ENCODE results near the gene GLYR1. TPM values are rescaled to one million over a fixed set of nuclear protein-coding genes. Genes with fewer than 3 reads are reported as not detected.

Gene GLYR1
- total and polyA plus RNA-seq, 2 donors (not counting 3 experiments of a cell fraction or from before 2014, with no cell fraction given), result 47.9 to 107 TPM

DNA sequence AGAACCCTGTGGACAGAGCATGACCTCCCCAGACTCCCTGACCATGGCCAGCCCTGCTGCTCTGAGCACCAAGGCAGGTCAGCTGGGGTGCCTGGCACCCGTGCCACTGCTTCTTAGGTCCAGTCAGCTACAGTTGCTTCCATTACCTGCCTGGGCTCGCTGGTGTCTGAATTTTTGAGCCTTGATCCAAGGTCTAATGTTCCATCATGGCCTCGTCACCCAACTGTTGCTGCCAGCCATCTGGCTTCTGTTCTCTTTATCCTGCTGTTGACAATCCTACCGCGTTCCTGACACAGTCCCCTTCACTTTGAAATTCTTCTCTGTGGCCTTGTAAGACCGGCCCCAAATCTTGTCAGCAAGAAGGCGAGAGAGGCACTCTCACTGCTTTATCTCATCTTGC is 16.7 kb downstream of the GLYR1 start:
- no peaks in the 10 kb centered on the region for H3K9me1 ChIP-seq (replicated peaks; ENCODE audit: control insufficient read depth, extremely low read depth, insufficient read depth, low read length)
- H3K4me3 ChIP-seq (replicated peaks in 1 of 3; ENCODE audit: insufficient read depth in 1 of 3, low read depth in 1 of 3, low read length in 3 of 3), result no peak overlapping the region
- FAIRE-seq (no peak), DNase-seq (ENCODE audit: low read depth, low spot score) (no peak)
- peaks cover 9% of the 10 kb centered on the region for H3K79me2 ChIP-seq (ENCODE audit: control insufficient read depth, insufficient read depth, low read length)
- H3K4me2 ChIP-seq (ENCODE audit: insufficient read depth, low read length), result no peak overlapping the region
- no peaks in the 10 kb centered on the region for H3K9me3 ChIP-seq (replicated peaks; ENCODE audit: control insufficient read depth, insufficient read depth, low read length)
- H2AFZ ChIP-seq (ENCODE audit: low read depth, low read length), result no peak overlapping the region
- no TSS peak for BruUV-seq (replicated peaks)
- H3K27me3 ChIP-seq (ENCODE audit: control insufficient read depth in 2 of 2, insufficient read depth in 2 of 2, low read length in 2 of 2), result no peaks in the 10 kb centered on the region
- no peak for TF ChIP-seq FOS (IDR thresholded peaks at IDR 0.05; ENCODE audit: borderline replicate concordance, insufficient read depth, low read length)
- TF ChIP-seq EZH2 (IDR thresholded peaks at IDR 0.05; ENCODE audit: borderline replicate concordance, low read depth, low read length, severe bottlenecking), result no peak
- no peak for TF ChIP-seq MYC (IDR thresholded peaks at IDR 0.05; ENCODE audit: low read depth, low read length)
- TF ChIP-seq JUN (IDR thresholded peaks at IDR 0.05; ENCODE audit: borderline replicate concordance, insufficient read depth, insufficient read length, low read depth), result no peak
- no peak for TF ChIP-seq CTCF (IDR thresholded peaks at IDR 0.05; ENCODE audit: extremely low read depth in 1 of 2, insufficient read depth in 1 of 2, low read depth in 1 of 2, low read length in 2 of 2)
- TF ChIP-seq POLR2AphosphoS5 (IDR thresholded peaks at IDR 0.05; ENCODE audit: insufficient read depth, low read depth, low read length), result no peak
- TF ChIP-seq GATA2 (IDR thresholded peaks at IDR 0.05; ENCODE audit: insufficient read depth, insufficient read length, low read depth, low read length), result no peak
- no peak for TF ChIP-seq POLR2A (IDR thresholded peaks at IDR 0.05; ENCODE audit: low read depth, low read length)
- peaks cover 16 to 54% of the 10 kb centered on the region in 2 experiments for H3K36me3 ChIP-seq (ENCODE audit: control insufficient read depth in 2 of 2, extremely low read depth in 1 of 2, insufficient read depth in 2 of 2, low read length in 2 of 2)
- no peaks in the 10 kb centered on the region for H4K20me1 ChIP-seq (replicated peaks; ENCODE audit: control insufficient read depth, extremely low read depth, insufficient read depth, low read length)
- no peaks in the 10 kb centered on the region for H3K4me1 ChIP-seq (ENCODE audit: control insufficient read depth, extremely low read depth, insufficient read depth, low read length)
- H3K27ac ChIP-seq (ENCODE audit: insufficient read depth, low read depth, low read length), result no peak overlapping the region
- H3K9ac ChIP-seq (replicated peaks; ENCODE audit: extremely low read depth, insufficient read depth, low read length), result no peak overlapping the region
- ChIA-PET CTCF (no interaction called here), POLR2A (no interaction called here)
- intact Hi-C loops (cut with micrococcal nuclease) (no loop called here), dilution Hi-C loops (cut with MboI; ENCODE audit: extremely low pct_ligation_motif_present, low sequenced_read_pairs) (no loop called here)

All from endothelial cell of umbilical vein (primary cell).